ENCODE measurements around the gene MYO1B.

Gene MYO1B

DNA sequence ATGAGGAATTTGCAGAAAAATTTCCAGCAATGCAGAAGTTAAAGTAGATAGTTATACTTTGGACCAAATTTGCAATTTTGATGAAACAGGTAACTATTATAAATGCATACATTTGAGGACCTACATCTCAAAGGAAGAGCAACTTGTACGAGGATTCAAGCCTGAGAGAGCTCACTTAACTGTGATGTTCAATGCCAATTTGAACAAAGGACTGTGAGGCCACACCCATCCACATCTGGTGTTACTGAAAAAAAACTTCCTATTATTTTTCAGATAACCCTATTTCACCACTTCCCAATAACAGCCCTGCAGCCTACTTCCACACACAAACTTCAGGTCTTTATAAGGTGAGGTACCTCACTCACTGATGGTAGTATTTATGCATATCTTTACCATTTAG is 229.3 kb downstream of the MYO1B start:
- DNase-seq: no peak
